ENCODE data around the gene EXOC3. TPM values are rescaled to one million over a fixed set of nuclear protein-coding genes. Genes with fewer than 3 reads are reported as not detected.

Gene EXOC3
- polyA plus RNA-seq, 3 donors: 33.2 to 59.7 (median 53.8) TPM

- H3K79me2 ChIP-seq (ENCODE audit: insufficient read depth, low read length): no peaks in the 10 kb centered on the region
- H3K4me3 ChIP-seq (replicated peaks in 1 of 3; ENCODE audit: low read depth in 2 of 3, low read length in 3 of 3): no peak overlapping the region
- peaks cover 11 to 14% of the 10 kb centered on the region in 2 donors for H3K4me1 ChIP-seq (ENCODE audit: control insufficient read depth in 1 of 2, insufficient read depth in 2 of 2, low read length in 2 of 2)
- H3K9me3 ChIP-seq (replicated peaks in 1 of 2; ENCODE audit: control insufficient read depth in 1 of 2, insufficient read depth in 1 of 2, low read length in 2 of 2): no peaks in the 10 kb centered on the region
- Mint-ChIP-seq H3K27ac (no peak overlapping the region), H3K27me3 (ENCODE audit: low read depth in 3 of 3) (peaks cover 3 to 9% (median 8%) of the 10 kb centered on the region in 3 donors), H3K4me3 (no peak overlapping the region), H3K4me1 (peaks cover 8% of the 10 kb centered on the region), H3K9me3 (peaks cover 0 to 8% (median 0%) of the 10 kb centered on the region in 7 donors), H3K36me3 (no peaks in the 10 kb centered on the region)
- H2AFZ ChIP-seq (ENCODE audit: insufficient read depth, low read depth, low read length, poor library complexity, severe bottlenecking): no peak overlapping the region
- no peak for TF ChIP-seq CTCF (IDR thresholded peaks at IDR 0.05)
- intact Hi-C loops (cut with micrococcal nuclease): no loop called here
- no peak overlapping the region for H3K9ac ChIP-seq (ENCODE audit: insufficient read depth, low read length, poor library complexity, severe bottlenecking)
- no peaks in the 10 kb centered on the region for H4K20me1 ChIP-seq (ENCODE audit: insufficient read depth, low read length)
- DNase-seq: no peak
- 84% methylated on average over 18 of the region's 24 CpGs for WGBS (ENCODE audit: insufficient coverage)
- no peak overlapping the region for H3K4me2 ChIP-seq (replicated peaks; ENCODE audit: extremely low read depth, low read length, poor library complexity, severe bottlenecking)
- no peaks in the 10 kb centered on the region for H3K36me3 ChIP-seq (replicated peaks in 1 of 2; ENCODE audit: control insufficient read depth in 1 of 2, insufficient read depth in 2 of 2, low read length in 2 of 2)
- no peak overlapping the region for H3K27ac ChIP-seq (ENCODE audit: low read depth in 1 of 2, low read length in 2 of 2)
- no peaks in the 10 kb centered on the region for H3K27me3 ChIP-seq (ENCODE audit: control insufficient read depth in 2 of 2, insufficient read depth in 2 of 2, low read length in 2 of 2)
Observed at GRCh38 chr5:423626-424261, 19.2 kb upstream of the EXOC3 start.

GRCh38 chr5:424301-425110, 18.5 kb upstream of the EXOC3 start:
- 25% methylated on average over 5 of the region's 11 CpGs for WGBS (ENCODE audit: insufficient coverage)
- peak overlapping the region in 1 of 2 donors; percentile 22 for H3K4me3 Mint-ChIP-seq
- Histone ChIP-seq H3K79me2 (ENCODE audit: insufficient read depth, low read length) (no peaks in the 10 kb centered on the region), H3K4me1 (ENCODE audit: control insufficient read depth in 1 of 2, insufficient read depth in 2 of 2, low read length in 2 of 2) (peaks cover 11 to 14% of the 10 kb centered on the region in 2 donors), H2AFZ (ENCODE audit: insufficient read depth, low read depth, low read length, poor library complexity, severe bottlenecking) (peak overlapping the region; percentile 46), H3K4me2 (replicated peaks; ENCODE audit: extremely low read depth, low read length, poor library complexity, severe bottlenecking) (no peak overlapping the region), H3K4me3 (replicated peaks in 1 of 3; ENCODE audit: low read depth in 2 of 3, low read length in 3 of 3) (no peak overlapping the region), H3K9ac (ENCODE audit: insufficient read depth, low read length, poor library complexity, severe bottlenecking) (peak overlapping the region; percentile 32), H3K36me3 (replicated peaks in 1 of 2; ENCODE audit: control insufficient read depth in 1 of 2, insufficient read depth in 2 of 2, low read length in 2 of 2) (no peaks in the 10 kb centered on the region), H3K27ac (ENCODE audit: low read depth in 1 of 2, low read length in 2 of 2) (peak overlapping the region; percentile 8 to 39), H3K9me3 (replicated peaks in 1 of 2; ENCODE audit: control insufficient read depth in 1 of 2, insufficient read depth in 1 of 2, low read length in 2 of 2) (no peaks in the 10 kb centered on the region), H3K27me3 (ENCODE audit: control insufficient read depth in 2 of 2, insufficient read depth in 2 of 2, low read length in 2 of 2) (no peaks in the 10 kb centered on the region), H4K20me1 (ENCODE audit: insufficient read depth, low read length) (no peaks in the 10 kb centered on the region)
- H3K27me3 Mint-ChIP-seq (ENCODE audit: low read depth in 3 of 3): peaks cover 6 to 12% (median 8%) of the 10 kb centered on the region in 3 donors
- intact Hi-C loops (cut with micrococcal nuclease): no loop called here
- peak in 2 of 3 donors; percentile 31 to 60 for DNase-seq
- H3K27ac Mint-ChIP-seq: peak overlapping the region in 3 of 7 donors; percentile 21 to 41 (median 31)
- H3K36me3 Mint-ChIP-seq: no peaks in the 10 kb centered on the region
- TF ChIP-seq CTCF (IDR thresholded peaks at IDR 0.05): no peak
- H3K4me1 Mint-ChIP-seq: peaks cover 8% of the 10 kb centered on the region
- peaks cover 0 to 8% (median 0%) of the 10 kb centered on the region in 7 donors for H3K9me3 Mint-ChIP-seq
